ENCODE measurements around the gene TPSB2.

DNA sequence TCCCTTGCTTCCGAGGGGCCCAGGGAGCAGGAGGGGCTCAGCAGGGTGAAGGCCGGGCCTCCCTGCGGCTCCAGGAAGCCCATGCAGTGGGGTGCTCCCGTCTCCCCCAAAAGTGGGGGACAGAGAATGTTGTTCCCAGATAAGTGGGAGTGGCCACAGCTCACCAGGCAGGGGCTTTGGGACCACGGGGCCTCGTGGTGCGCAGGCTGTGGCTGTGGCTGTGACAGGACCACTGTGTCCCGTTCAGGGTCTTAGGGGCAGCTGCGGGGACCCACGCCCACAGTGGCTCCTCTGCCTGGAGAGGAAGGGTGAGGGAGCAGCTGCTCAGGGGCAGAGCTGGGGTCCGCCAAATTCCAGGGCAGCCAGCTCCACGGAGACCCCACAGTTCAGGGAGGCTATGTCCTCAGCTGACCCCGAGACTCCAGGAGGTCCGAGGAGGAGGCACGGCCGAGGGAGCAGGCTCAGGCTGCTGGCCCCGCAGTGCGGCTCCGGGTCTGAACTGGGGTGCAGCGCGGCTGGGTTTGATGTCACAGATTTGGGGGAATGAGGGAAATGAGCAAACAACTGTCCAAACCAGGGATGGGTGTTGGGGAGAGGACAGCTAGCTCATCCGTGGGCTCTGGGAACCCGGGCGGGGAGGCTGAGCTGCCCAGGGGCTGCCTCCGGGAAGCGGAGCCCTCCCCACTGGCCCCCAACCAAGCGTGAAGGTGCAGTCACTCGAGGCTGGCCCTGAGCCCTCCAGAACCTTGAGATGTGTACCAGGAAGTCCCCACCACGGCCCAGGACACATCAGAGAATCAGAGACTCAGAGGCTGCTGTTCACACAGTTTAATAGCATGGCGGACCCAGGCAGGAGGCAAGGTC is 49.3 kb upstream of the TPSB2 start:
- TF ChIP-seq, protein P1, sequence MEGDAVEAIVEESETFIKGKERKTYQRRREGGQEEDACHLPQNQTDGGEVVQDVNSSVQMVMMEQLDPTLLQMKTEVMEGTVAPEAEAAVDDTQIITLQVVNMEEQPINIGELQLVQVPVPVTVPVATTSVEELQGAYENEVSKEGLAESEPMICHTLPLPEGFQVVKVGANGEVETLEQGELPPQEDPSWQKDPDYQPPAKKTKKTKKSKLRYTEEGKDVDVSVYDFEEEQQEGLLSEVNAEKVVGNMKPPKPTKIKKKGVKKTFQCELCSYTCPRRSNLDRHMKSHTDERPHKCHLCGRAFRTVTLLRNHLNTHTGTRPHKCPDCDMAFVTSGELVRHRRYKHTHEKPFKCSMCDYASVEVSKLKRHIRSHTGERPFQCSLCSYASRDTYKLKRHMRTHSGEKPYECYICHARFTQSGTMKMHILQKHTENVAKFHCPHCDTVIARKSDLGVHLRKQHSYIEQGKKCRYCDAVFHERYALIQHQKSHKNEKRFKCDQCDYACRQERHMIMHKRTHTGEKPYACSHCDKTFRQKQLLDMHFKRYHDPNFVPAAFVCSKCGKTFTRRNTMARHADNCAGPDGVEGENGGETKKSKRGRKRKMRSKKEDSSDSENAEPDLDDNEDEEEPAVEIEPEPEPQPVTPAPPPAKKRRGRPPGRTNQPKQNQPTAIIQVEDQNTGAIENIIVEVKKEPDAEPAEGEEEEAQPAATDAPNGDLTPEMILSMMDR (IDR thresholded peaks at IDR 0.05), result no peak
- TF ChIP-seq POLR2A (IDR thresholded peaks at IDR 0.05), result no peak
